C4-2B (cell line): ENCODE measurements around the gene SH3BP5.

Source experiments
- CTCF ChIP-seq: fragments of 450-650 bp; conservative IDR thresholded peaks from 2 replicates; pipeline ENCODE4 v1.5.1; 2017; ENCODE audit warnings: mild to moderate bottlenecking
- ZFX ChIP-seq: fragments of 450-650 bp; IDR thresholded peaks from 2 replicates; pipeline ENCODE4 v1.6.1; 2017

GRCh38 chr3:15350141-15350540 lies 17.8 kb upstream of the SH3BP5 start:
- no peak for TF ChIP-seq CTCF
- TF ChIP-seq ZFX: no peak
